ENCODE measurements around the gene HMCES.

The HMCES gene

GRCh38 chr3:129235344-129235917 lies 43.2 kb upstream of the HMCES start:
- TF ChIP-seq, protein P1, sequence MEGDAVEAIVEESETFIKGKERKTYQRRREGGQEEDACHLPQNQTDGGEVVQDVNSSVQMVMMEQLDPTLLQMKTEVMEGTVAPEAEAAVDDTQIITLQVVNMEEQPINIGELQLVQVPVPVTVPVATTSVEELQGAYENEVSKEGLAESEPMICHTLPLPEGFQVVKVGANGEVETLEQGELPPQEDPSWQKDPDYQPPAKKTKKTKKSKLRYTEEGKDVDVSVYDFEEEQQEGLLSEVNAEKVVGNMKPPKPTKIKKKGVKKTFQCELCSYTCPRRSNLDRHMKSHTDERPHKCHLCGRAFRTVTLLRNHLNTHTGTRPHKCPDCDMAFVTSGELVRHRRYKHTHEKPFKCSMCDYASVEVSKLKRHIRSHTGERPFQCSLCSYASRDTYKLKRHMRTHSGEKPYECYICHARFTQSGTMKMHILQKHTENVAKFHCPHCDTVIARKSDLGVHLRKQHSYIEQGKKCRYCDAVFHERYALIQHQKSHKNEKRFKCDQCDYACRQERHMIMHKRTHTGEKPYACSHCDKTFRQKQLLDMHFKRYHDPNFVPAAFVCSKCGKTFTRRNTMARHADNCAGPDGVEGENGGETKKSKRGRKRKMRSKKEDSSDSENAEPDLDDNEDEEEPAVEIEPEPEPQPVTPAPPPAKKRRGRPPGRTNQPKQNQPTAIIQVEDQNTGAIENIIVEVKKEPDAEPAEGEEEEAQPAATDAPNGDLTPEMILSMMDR (IDR thresholded peaks at IDR 0.05; ENCODE audit: extremely low read depth, missing control alignments), result no peak
- DNase-seq (ENCODE audit: low spot score), result no peak

DNA sequence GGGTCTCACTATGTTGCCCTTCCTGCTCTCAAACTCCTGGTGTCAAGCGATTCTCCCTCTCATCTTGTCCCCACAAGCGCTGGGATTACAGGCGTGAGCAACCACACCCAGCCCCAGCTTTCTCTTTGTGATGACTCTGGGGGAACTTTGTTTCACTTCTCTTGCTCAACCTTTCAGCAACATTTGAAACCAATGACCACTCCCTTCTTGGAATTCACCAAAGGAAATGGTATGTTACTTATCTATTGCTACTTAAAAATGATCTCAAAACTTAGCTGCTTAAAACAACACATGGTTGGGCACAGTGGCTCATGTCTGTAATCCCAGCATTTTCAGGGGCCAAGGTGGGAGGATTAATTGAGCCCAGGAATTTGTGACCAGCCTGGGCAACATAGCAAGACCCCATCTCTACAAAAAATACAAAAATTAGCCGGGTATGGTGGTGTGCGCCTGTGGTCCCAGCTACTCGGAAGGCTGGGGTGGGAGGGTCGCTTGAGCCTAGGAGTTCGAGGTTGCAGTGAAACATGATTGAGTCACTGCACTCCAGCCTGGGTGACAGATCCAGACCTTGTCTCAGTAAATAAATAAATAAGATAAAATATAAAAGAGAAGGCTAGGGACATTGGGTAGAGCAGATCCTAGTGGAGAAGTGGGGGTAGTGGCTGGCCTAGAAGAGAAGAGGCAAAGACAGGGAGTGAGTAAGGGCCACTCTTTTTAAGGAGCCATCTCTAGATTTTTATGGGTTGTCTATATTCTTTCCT lies 39.5 kb upstream of the HMCES start:
- TF ChIP-seq, protein P1 (IDR thresholded peaks at IDR 0.05; ENCODE audit: extremely low read depth, missing control alignments), result no peak
- no peak for DNase-seq (ENCODE audit: low spot score)

DNA sequence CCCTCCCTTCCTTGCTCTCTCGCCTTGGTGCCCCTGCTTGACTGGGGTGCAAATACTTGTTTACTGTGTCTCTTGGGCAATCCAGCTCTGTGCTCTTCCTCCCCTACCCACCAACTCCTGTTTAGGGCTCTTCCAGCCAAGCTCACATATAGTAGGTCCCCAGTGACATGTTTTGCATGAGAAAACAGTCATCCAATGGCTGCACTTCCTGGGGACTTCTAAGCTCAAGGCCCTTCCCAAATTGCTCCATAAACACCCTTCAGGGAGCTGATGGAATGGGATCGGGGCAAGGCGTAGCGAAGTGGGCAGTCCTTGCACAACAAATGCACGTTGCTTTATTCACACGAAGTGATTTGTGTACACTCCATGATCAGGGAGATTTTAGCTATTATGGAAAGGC lies 38.7 kb upstream of the HMCES start:
- TF ChIP-seq, protein P1 (IDR thresholded peaks at IDR 0.05; ENCODE audit: extremely low read depth, missing control alignments), result no peak
- no peak for DNase-seq (ENCODE audit: low spot score)

DNA sequence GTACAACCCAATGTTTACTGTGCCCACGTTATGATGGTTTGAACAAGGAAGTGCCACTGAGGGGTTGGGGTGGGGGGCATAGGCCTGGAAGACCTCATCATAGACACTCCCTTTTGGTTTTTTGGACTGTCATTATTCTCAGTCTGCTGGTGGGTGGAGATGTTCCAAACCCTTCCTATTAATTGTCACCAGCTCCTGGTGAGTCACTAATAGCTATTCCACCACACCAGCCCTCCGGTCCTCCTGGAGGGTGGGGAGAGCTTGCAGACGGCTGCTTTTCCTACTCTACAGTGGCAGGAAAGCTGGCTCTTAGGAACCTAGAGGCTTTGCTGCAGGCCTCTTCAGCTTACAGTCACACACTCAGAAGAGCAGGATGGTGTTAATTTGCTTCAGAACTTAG lies 38.2 kb upstream of the HMCES start:
- TF ChIP-seq, protein P1 (IDR thresholded peaks at IDR 0.05; ENCODE audit: extremely low read depth, missing control alignments), result no peak
- DNase-seq (ENCODE audit: low spot score), result no peak

DNA sequence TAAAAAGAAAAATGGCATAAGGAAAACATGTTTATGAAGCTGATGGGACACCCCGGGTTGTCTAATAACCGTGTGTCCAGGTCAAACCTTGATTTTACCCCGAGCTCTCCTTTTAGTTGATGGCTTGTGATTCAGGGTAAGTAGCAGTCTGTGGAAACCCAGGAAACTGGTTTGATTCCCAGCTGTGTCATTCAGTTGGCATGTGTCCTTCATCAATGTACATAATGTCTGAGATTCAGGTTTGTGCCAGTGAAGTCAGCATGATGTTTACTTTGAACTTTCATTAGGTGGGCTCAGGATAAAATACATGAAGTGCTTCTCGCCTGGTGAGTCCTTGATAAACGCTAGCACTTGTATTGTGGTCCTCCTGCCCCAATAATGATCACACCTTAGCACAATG lies 33.5 kb upstream of the HMCES start:
- TF ChIP-seq, protein P1 (IDR thresholded peaks at IDR 0.05; ENCODE audit: extremely low read depth, missing control alignments), result no peak
- no peak for DNase-seq (ENCODE audit: low spot score)

- TF ChIP-seq, protein P1 (IDR thresholded peaks at IDR 0.05; ENCODE audit: extremely low read depth, missing control alignments), result peak; percentile 74
Measured at GRCh38 chr3:129245641-129246306, 32.9 kb upstream of the HMCES start.

GRCh38 chr3:129246636-129247035 lies 32.0 kb upstream of the HMCES start:
- TF ChIP-seq, protein P1 (IDR thresholded peaks at IDR 0.05; ENCODE audit: extremely low read depth, missing control alignments), result no peak
- no peak for DNase-seq (ENCODE audit: low spot score)

More at GRCh38 chr3:129245641-129246306, 32.9 kb upstream of the HMCES start:
- peak; percentile 81 for DNase-seq (ENCODE audit: low spot score)
